ENCODE measurements around the gene SPNS2. TPM values are rescaled to one million over a fixed set of nuclear protein-coding genes. Genes with fewer than 3 reads are reported as not detected.

Gene SPNS2
- total and polyA plus RNA-seq, 2 donors (not counting 1 experiment from before 2014, with no cell fraction given): 0.48 TPM; not detected in 1

- Histone ChIP-seq H4K20me1 (ENCODE audit: control insufficient read depth, insufficient read depth, low read length, poor library complexity, severe bottlenecking) (no peaks in the 10 kb centered on the region), H3K4me1 (ENCODE audit: control insufficient read depth in 2 of 2, insufficient read depth in 2 of 2, low read length in 2 of 2) (no peaks in the 10 kb centered on the region), H3K36me3 (replicated peaks in 1 of 2; ENCODE audit: control extremely low read depth in 1 of 2, control insufficient read depth in 1 of 2, extremely low read depth in 1 of 2, insufficient read depth in 2 of 2, low read length in 1 of 2) (peaks cover 0 to 85% of the 10 kb centered on the region in 2 experiments), H3K4me2 (replicated peaks; ENCODE audit: low read depth, low read length, poor library complexity, severe bottlenecking) (no peak overlapping the region), H3K4me3 (ENCODE audit: control extremely low read depth in 1 of 5, extremely low read depth in 1 of 5, insufficient read depth in 1 of 5, low read depth in 2 of 5, low read length in 4 of 5) (no peak overlapping the region), H3K27ac (ENCODE audit: low read length in 2 of 2) (no peak overlapping the region), H3K9me3 (ENCODE audit: control extremely low read depth in 1 of 3, control insufficient read depth in 2 of 3, insufficient read depth in 1 of 3, low read length in 2 of 3) (no peaks in the 10 kb centered on the region), H2AFZ (ENCODE audit: insufficient read depth, low read depth, low read length, poor library complexity, severe bottlenecking) (no peak overlapping the region), H3K27me3 (replicated peaks in 1 of 4; ENCODE audit: control extremely low read depth in 1 of 4, control insufficient read depth in 3 of 4, insufficient read depth in 4 of 4, low read length in 3 of 4) (no peaks in the 10 kb centered on the region), H3K9ac (ENCODE audit: low read length) (no peak overlapping the region), H3K79me2 (ENCODE audit: control insufficient read depth, insufficient read depth, low read length) (peaks cover 2% of the 10 kb centered on the region)
- H3K27me3 Mint-ChIP-seq: no peaks in the 10 kb centered on the region
- no peak overlapping the region for H3K27ac Mint-ChIP-seq
- H3K4me3 Mint-ChIP-seq: no peak overlapping the region
- CTCF ChIA-PET: no interaction called here
- POLR2A ChIA-PET: no interaction called here
- ATAC-seq (ENCODE audit: low read depth) (no peak), DNase-seq (no peak)
- no peaks in the 10 kb centered on the region for H3K9me3 Mint-ChIP-seq (ENCODE audit: insufficient read depth)
- TF ChIP-seq EZH2 (IDR thresholded peaks at IDR 0.05; ENCODE audit: borderline replicate concordance, insufficient read depth, low read depth, low read length, poor library complexity, severe bottlenecking) (no peak), CTCF (IDR thresholded peaks at IDR 0.05) (no peak)
- H3K4me1 Mint-ChIP-seq: no peaks in the 10 kb centered on the region
- intact Hi-C loops (cut with micrococcal nuclease): no loop called here
- WGBS (ENCODE audit: insufficient coverage): 99% methylated on average over 18 of the region's 18 CpGs
These were observed 49.4 kb downstream of the SPNS2 start for GRCh38 chr17:4548061-4548461.

GRCh38 chr17:4548721-4549531 lies 50.2 kb downstream of the SPNS2 start:
- no peaks in the 10 kb centered on the region for H3K27me3 Mint-ChIP-seq
- H4K20me1 ChIP-seq (ENCODE audit: control insufficient read depth, insufficient read depth, low read length, poor library complexity, severe bottlenecking): peaks cover 4% of the 10 kb centered on the region
- 93% methylated on average over 24 of the region's 24 CpGs for WGBS (ENCODE audit: insufficient coverage)
- H3K9ac ChIP-seq (ENCODE audit: low read length): no peak overlapping the region
- ChIA-PET CTCF (interaction anchor here (0.6 kb wide), 1 partner anchor 118 kb away, joined by 3 read pairs; no protein-coding TSS in a partner anchor), POLR2A (no interaction called here)
- no peaks in the 10 kb centered on the region for H3K27me3 ChIP-seq (replicated peaks in 1 of 4; ENCODE audit: control extremely low read depth in 1 of 4, control insufficient read depth in 3 of 4, insufficient read depth in 4 of 4, low read length in 3 of 4)
- peaks cover 9% of the 10 kb centered on the region for H3K79me2 ChIP-seq (ENCODE audit: control insufficient read depth, insufficient read depth, low read length)
- H3K4me3 ChIP-seq (ENCODE audit: control extremely low read depth in 1 of 5, extremely low read depth in 1 of 5, insufficient read depth in 1 of 5, low read depth in 2 of 5, low read length in 4 of 5): no peak overlapping the region
- H3K4me1 ChIP-seq (ENCODE audit: control insufficient read depth in 2 of 2, insufficient read depth in 2 of 2, low read length in 2 of 2): peaks cover 3 to 4% of the 10 kb centered on the region in 2 donors
- no peak for ATAC-seq (ENCODE audit: low read depth)
- H3K9me3 Mint-ChIP-seq (ENCODE audit: insufficient read depth): no peaks in the 10 kb centered on the region
- H3K27ac ChIP-seq (ENCODE audit: low read length in 2 of 2): no peak overlapping the region
- no peak overlapping the region for H3K4me2 ChIP-seq (replicated peaks; ENCODE audit: low read depth, low read length, poor library complexity, severe bottlenecking)
- H3K4me1 Mint-ChIP-seq: peaks cover 5% of the 10 kb centered on the region
- DNase-seq: no peak
- peaks cover 0 to 78% of the 10 kb centered on the region in 2 experiments for H3K36me3 ChIP-seq (replicated peaks in 1 of 2; ENCODE audit: control extremely low read depth in 1 of 2, control insufficient read depth in 1 of 2, extremely low read depth in 1 of 2, insufficient read depth in 2 of 2, low read length in 1 of 2)
- H3K27ac Mint-ChIP-seq: no peak overlapping the region
- H3K4me3 Mint-ChIP-seq: no peak overlapping the region
- no peaks in the 10 kb centered on the region for H3K9me3 ChIP-seq (ENCODE audit: control extremely low read depth in 1 of 3, control insufficient read depth in 2 of 3, insufficient read depth in 1 of 3, low read length in 2 of 3)
- intact Hi-C loops (cut with micrococcal nuclease): no loop called here
- H2AFZ ChIP-seq (ENCODE audit: insufficient read depth, low read depth, low read length, poor library complexity, severe bottlenecking): no peak overlapping the region
- TF ChIP-seq CTCF (IDR thresholded peaks at IDR 0.05) (no peak), EZH2 (IDR thresholded peaks at IDR 0.05; ENCODE audit: borderline replicate concordance, insufficient read depth, low read depth, low read length, poor library complexity, severe bottlenecking) (no peak)

Measured in B cell (primary cell).